Measurements from ENCODE around the gene EVC2. TPM values are rescaled to one million over a fixed set of nuclear protein-coding genes. Genes with fewer than 3 reads are reported as not detected.

EVC2 gene
- total RNA-seq, 1 donor from 2014 or later: 5.5 TPM

DNA sequence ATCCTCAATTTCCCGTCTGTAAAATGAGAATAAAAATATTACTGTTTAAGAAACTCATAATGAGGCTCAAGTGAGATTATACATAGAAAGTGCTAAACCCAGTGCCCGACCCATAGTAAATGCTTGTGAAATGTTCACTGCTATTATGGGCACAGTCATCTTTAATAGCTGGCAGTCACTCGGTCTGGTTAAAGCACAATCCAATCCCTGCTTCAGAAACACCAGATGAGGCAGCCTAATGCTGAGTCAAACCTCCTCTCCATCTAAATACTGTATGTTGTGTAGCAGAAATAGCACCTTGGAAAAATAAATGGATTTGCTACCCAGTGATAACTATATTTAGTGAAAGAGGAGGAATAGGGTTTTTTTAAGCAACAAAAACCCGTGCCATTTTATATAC, 14.5 kb downstream of the EVC2 start:
- no peaks in the 10 kb centered on the region for H3K4me1 Mint-ChIP-seq (ENCODE audit: low read depth)
- H3K9me3 Mint-ChIP-seq (ENCODE audit: low read depth): no peaks in the 10 kb centered on the region
- TF ChIP-seq, protein P1, sequence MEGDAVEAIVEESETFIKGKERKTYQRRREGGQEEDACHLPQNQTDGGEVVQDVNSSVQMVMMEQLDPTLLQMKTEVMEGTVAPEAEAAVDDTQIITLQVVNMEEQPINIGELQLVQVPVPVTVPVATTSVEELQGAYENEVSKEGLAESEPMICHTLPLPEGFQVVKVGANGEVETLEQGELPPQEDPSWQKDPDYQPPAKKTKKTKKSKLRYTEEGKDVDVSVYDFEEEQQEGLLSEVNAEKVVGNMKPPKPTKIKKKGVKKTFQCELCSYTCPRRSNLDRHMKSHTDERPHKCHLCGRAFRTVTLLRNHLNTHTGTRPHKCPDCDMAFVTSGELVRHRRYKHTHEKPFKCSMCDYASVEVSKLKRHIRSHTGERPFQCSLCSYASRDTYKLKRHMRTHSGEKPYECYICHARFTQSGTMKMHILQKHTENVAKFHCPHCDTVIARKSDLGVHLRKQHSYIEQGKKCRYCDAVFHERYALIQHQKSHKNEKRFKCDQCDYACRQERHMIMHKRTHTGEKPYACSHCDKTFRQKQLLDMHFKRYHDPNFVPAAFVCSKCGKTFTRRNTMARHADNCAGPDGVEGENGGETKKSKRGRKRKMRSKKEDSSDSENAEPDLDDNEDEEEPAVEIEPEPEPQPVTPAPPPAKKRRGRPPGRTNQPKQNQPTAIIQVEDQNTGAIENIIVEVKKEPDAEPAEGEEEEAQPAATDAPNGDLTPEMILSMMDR (IDR thresholded peaks at IDR 0.05): no peak
- no peaks in the 10 kb centered on the region for H3K27me3 Mint-ChIP-seq (ENCODE audit: low read depth)
- H3K4me3 Mint-ChIP-seq (ENCODE audit: unreplicated experiment): no peak overlapping the region
- H3K36me3 Mint-ChIP-seq (ENCODE audit: low read depth): peaks cover 25% of the 10 kb centered on the region
- H3K27ac Mint-ChIP-seq (ENCODE audit: unreplicated experiment): no peak overlapping the region
- DNase-seq (ENCODE audit: low spot score): no peak

DNA sequence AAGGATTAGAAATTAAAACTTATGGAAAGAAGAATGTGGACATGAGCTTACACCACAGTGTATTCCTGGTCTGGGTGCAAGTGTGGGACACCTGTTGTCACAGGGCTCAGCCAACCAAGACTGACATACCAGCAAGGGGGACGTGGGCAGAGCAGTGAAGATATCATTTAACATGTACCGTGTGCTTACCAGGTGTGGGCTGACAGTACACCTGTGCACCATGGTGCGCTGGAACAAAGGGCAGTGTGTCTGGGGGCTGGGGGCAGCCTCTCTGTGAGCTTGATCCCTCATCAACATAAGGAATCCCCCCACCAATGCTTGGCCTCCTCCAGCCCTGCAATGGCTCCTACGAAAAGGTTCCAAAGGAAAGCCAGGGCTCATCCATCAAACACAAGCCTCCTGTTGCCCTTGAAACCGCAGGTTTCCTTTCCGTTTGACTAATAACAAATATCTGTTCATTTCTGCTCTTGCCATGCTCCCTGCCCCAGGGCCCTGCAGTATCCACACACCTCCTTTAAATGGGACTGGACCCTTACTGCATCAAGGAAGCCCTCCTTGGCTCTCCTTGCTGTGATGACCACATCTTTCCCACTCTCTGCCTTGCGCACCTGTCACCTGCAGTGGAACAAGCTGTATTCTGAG, 16.7 kb downstream of the EVC2 start:
- Mint-ChIP-seq H3K27me3 (ENCODE audit: low read depth) (no peaks in the 10 kb centered on the region), H3K9me3 (ENCODE audit: low read depth) (no peaks in the 10 kb centered on the region), H3K4me1 (ENCODE audit: low read depth) (no peaks in the 10 kb centered on the region), H3K27ac (ENCODE audit: unreplicated experiment) (no peak overlapping the region), H3K36me3 (ENCODE audit: low read depth) (peaks cover 25% of the 10 kb centered on the region), H3K4me3 (ENCODE audit: unreplicated experiment) (no peak overlapping the region)
- no peak for DNase-seq (ENCODE audit: low spot score)
- TF ChIP-seq, protein P1 (IDR thresholded peaks at IDR 0.05): no peak

DNA sequence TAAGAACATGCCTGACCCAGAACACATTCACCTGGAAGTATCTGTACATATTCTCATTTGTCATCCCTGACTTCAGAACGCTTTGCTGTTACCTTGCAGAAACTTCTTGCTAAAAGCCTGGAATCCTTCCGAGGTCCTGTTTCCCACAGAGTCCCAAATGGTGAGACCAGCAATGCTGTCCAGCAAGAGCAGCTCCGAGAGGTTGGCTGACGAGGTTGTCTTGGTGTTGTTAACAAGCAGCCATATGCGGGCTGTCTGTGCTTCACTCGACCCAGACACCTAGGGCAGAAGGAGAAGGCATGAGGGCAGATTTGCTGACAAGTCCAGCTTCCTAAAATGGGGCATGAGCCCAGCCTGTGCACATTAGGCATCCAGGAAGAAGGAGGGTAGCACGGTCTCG, 19.3 kb downstream of the EVC2 start:
- Mint-ChIP-seq H3K27ac (ENCODE audit: unreplicated experiment) (no peak overlapping the region), H3K4me1 (ENCODE audit: low read depth) (no peaks in the 10 kb centered on the region), H3K36me3 (ENCODE audit: low read depth) (peaks cover 40% of the 10 kb centered on the region), H3K27me3 (ENCODE audit: low read depth) (no peaks in the 10 kb centered on the region), H3K4me3 (ENCODE audit: unreplicated experiment) (no peak overlapping the region), H3K9me3 (ENCODE audit: low read depth) (peaks cover 5% of the 10 kb centered on the region)
- DNase-seq (ENCODE audit: low spot score): no peak
- TF ChIP-seq, protein P1 (IDR thresholded peaks at IDR 0.05): no peak

DNA sequence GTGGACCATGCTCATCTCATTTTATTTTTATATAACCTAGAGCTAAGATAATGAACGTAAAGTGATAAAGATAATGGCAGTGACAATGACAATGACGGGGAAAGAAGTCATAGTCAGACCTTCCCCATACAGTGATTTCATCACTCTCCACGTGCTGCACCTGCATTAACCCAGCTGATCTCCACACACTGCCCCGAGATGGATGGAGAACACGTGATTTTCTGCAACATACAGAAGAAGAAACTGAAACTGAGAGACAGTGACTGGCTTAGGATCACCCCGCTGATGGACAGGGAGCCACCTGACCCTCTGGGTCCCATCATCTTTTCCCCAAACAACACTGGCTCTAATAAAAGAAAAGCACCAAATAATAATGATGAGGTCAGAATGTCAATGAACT, 22.0 kb downstream of the EVC2 start:
- H3K36me3 Mint-ChIP-seq (ENCODE audit: low read depth): peaks cover 32% of the 10 kb centered on the region
- DNase-seq (ENCODE audit: low spot score): no peak
- peaks cover 5% of the 10 kb centered on the region for H3K9me3 Mint-ChIP-seq (ENCODE audit: low read depth)
- TF ChIP-seq, protein P1 (IDR thresholded peaks at IDR 0.05): no peak
- no peak overlapping the region for H3K4me3 Mint-ChIP-seq (ENCODE audit: unreplicated experiment)
- H3K27ac Mint-ChIP-seq (ENCODE audit: unreplicated experiment): no peak overlapping the region
- H3K4me1 Mint-ChIP-seq (ENCODE audit: low read depth): no peaks in the 10 kb centered on the region
- no peaks in the 10 kb centered on the region for H3K27me3 Mint-ChIP-seq (ENCODE audit: low read depth)

DNA sequence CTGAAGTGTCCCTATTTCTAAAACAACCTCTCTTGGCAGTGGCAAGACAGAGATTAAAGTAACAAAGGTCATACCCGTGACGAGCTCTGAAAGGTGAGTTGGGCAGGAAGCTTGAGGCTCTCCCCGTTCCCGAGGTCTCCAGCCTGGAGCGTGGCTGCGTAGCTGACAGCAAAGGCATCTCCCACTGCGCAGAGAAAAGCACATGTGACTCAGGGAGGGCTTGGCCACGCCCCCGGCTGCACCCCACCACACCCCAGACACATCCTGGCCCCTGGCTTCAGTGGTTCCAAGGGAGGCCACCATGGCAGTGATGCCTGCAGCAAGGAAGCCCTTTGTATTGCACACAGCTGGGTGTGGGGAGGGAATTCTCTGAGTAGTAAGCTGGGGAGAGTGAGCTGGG, 23.1 kb downstream of the EVC2 start:
- TF ChIP-seq, protein P1 (IDR thresholded peaks at IDR 0.05): no peak
- Mint-ChIP-seq H3K27me3 (ENCODE audit: low read depth) (no peaks in the 10 kb centered on the region), H3K9me3 (ENCODE audit: low read depth) (peaks cover 5% of the 10 kb centered on the region), H3K4me1 (ENCODE audit: low read depth) (no peaks in the 10 kb centered on the region), H3K4me3 (ENCODE audit: unreplicated experiment) (no peak overlapping the region), H3K36me3 (ENCODE audit: low read depth) (peaks cover 34% of the 10 kb centered on the region), H3K27ac (ENCODE audit: unreplicated experiment) (no peak overlapping the region)
- DNase-seq (ENCODE audit: low spot score): no peak

All from chondrocyte (in vitro differentiated cells).